Esophagus squamous epithelium (tissue), 4 donors: ENCODE measurements around the gene DDA1.

Experiments
- CTCF ChIP-seq, 6 experiments: fragments of 450-650 bp in 4 of 6; fragments of 200-600 bp in 2 of 6; sonication (generic) in 2 of 6; IDR thresholded peaks; one replicate each; pipeline ENCODE4 v1.5.1; 2016 to 2019; ENCODE audit warnings: antibody characterized with exemption in 6 of 6, mild to moderate bottlenecking in 4 of 6, moderate library complexity in 4 of 6
- POLR2A ChIP-seq, 4 donors: fragments of 450-650 bp; IDR thresholded peaks; one replicate each; pipeline ENCODE4 v1.6.1; 2017; ENCODE audit warnings: antibody characterized with exemption in 4 of 4, mild to moderate bottlenecking in 4 of 4, moderate library complexity in 3 of 4

- no peak for TF ChIP-seq CTCF (IDR thresholded peaks at IDR 0.05)
- no peak for TF ChIP-seq POLR2A (IDR thresholded peaks at IDR 0.05)
Measured at GRCh38 chr19:17358395-17358794, 49.0 kb downstream of the DDA1 start.
